GM10847 (cell line): ENCODE results near the gene ATAD3A.

Experiments
- POLR2A ChIP-seq: IDR thresholded peaks from 2 replicates; pipeline ENCODE4 v1.6.1; 2011; ENCODE audit not compliant: insufficient read length; ENCODE audit errors: extremely low read depth

Gene ATAD3A

GRCh38 chr1:1536938-1537546 is 25.1 kb downstream of the ATAD3A start:
- no peak for TF ChIP-seq POLR2A

GRCh38 chr1:1537626-1538250 is 25.8 kb downstream of the ATAD3A start:
- TF ChIP-seq POLR2A = no peak

GRCh38 chr1:1538334-1538733 is 26.4 kb downstream of the ATAD3A start:
- no peak for TF ChIP-seq POLR2A

GRCh38 chr1:1538989-1539309 is 27.0 kb downstream of the ATAD3A start:
- TF ChIP-seq POLR2A = no peak

GRCh38 chr1:1539310-1540089 is 27.5 kb downstream of the ATAD3A start:
- TF ChIP-seq POLR2A = no peak

- TF ChIP-seq POLR2A = no peak
Observed at GRCh38 chr1:1540090-1540817, 28.3 kb downstream of the ATAD3A start, which contains the start of gene TMEM240. TMEM240 (minus strand) TSS chr1:1540624; CDS start chr1:1540346, 278 bp downstream.

GRCh38 chr1:1540818-1541628 is 29.1 kb downstream of the ATAD3A start:
- TF ChIP-seq POLR2A = no peak

GRCh38 chr1:1541956-1542765 is 30.2 kb downstream of the ATAD3A start:
- TF ChIP-seq POLR2A = no peak

- no peak for TF ChIP-seq POLR2A
Observed at GRCh38 chr1:1542766-1543705, 31.1 kb downstream of the ATAD3A start.

GRCh38 chr1:1543706-1544099 is 31.7 kb downstream of the ATAD3A start:
- TF ChIP-seq POLR2A = no peak

- TF ChIP-seq POLR2A = no peak
Observed at GRCh38 chr1:1544544-1544943, 32.6 kb downstream of the ATAD3A start.

GRCh38 chr1:1545946-1546737 is 34.2 kb downstream of the ATAD3A start:
- no peak for TF ChIP-seq POLR2A

GRCh38 chr1:1547011-1547410 is 35.0 kb downstream of the ATAD3A start:
- TF ChIP-seq POLR2A = no peak

GRCh38 chr1:1547476-1547875 is 35.5 kb downstream of the ATAD3A start:
- no peak for TF ChIP-seq POLR2A
